Measurements from ENCODE around the gene DOC2B. TPM values are rescaled to one million over a fixed set of nuclear protein-coding genes. Genes with fewer than 3 reads are reported as not detected.
"Not testable (repeated sequence)": the region's sequence is repeated elsewhere in the genome, so short reads cannot be mapped to it uniquely, and the experiment has no call there.

DOC2B gene
- polyA plus RNA-seq, 1 donor (not counting 4 experiments of a cell fraction or from before 2014, with no cell fraction given), result not detected

- Histone ChIP-seq H3K9me3 (ENCODE audit: control insufficient read depth, low read depth, low read length) (no peaks in the 10 kb centered on the region), H3K27me3 (ENCODE audit: control insufficient read depth, extremely low read depth, insufficient read depth, low read length) (peaks cover 25% of the 10 kb centered on the region), H2AFZ (ENCODE audit: control insufficient read depth, low read length) (no peak overlapping the region), H3K79me2 (ENCODE audit: control insufficient read depth, insufficient read depth, low read length) (no peaks in the 10 kb centered on the region), H3K9ac (ENCODE audit: control insufficient read depth, extremely low read depth, insufficient read depth, low read length) (no peak overlapping the region), H3K4me1 (ENCODE audit: control insufficient read depth, extremely low read depth, insufficient read depth, low read length) (no peaks in the 10 kb centered on the region), H4K20me1 (ENCODE audit: control insufficient read depth, extremely low read depth, insufficient read depth, low read length) (no peaks in the 10 kb centered on the region), H3K4me3 (ENCODE audit: control insufficient read depth in 2 of 3, extremely low read depth in 1 of 3, insufficient read depth in 2 of 3, low read depth in 1 of 3, low read length in 3 of 3) (no peak overlapping the region), H3K27ac (ENCODE audit: control insufficient read depth, insufficient read depth, low read length) (no peak overlapping the region), H3K36me3 (ENCODE audit: control insufficient read depth in 2 of 2, extremely low read depth in 1 of 2, insufficient read depth in 2 of 2, low read length in 2 of 2) (no peaks in the 10 kb centered on the region), H3K4me2 (ENCODE audit: control insufficient read depth, extremely low read depth, insufficient read depth, low read depth, low read length) (peak overlapping the region; percentile 20), H3K9me1 (ENCODE audit: control insufficient read depth, extremely low read depth, insufficient read depth, low read length) (no peaks in the 10 kb centered on the region)
- no peak for DNase-seq (ENCODE audit: low read depth, low spot score)
- dilution Hi-C loops (cut with MboI; ENCODE audit: extremely low pct_ligation_motif_present, low sequenced_read_pairs), result no loop called here
- no peak for FAIRE-seq
- TF ChIP-seq CTCF (optimal IDR thresholded peaks at IDR 0.05 in 1 of 3, IDR thresholded peaks at IDR 0.05 in 1 of 3, conservative IDR thresholded peaks at IDR 0.05 in 1 of 3; ENCODE audit: extremely low read depth in 1 of 3, insufficient read depth in 2 of 3, low read length in 3 of 3) (no peak), EZH2 (IDR thresholded peaks at IDR 0.05; ENCODE audit: low read length) (peak; percentile 27)
Measured at GRCh38 chr17:206941-207560, 25.6 kb upstream of the DOC2B start.

- H3K4me2 ChIP-seq (ENCODE audit: control insufficient read depth, extremely low read depth, insufficient read depth, low read depth, low read length); H3K4me1 ChIP-seq (ENCODE audit: control insufficient read depth, extremely low read depth, insufficient read depth, low read length); FAIRE-seq; H3K9me1 ChIP-seq (ENCODE audit: control insufficient read depth, extremely low read depth, insufficient read depth, low read length); dilution Hi-C loops (cut with MboI; ENCODE audit: extremely low pct_ligation_motif_present, low sequenced_read_pairs); H4K20me1 ChIP-seq (ENCODE audit: control insufficient read depth, extremely low read depth, insufficient read depth, low read length); H3K4me3 ChIP-seq (ENCODE audit: control insufficient read depth in 2 of 3, extremely low read depth in 1 of 3, insufficient read depth in 2 of 3, low read depth in 1 of 3, low read length in 3 of 3); H3K27ac ChIP-seq (ENCODE audit: control insufficient read depth, insufficient read depth, low read length); H2AFZ ChIP-seq (ENCODE audit: control insufficient read depth, low read length); H3K36me3 ChIP-seq (ENCODE audit: control insufficient read depth in 2 of 2, extremely low read depth in 1 of 2, insufficient read depth in 2 of 2, low read length in 2 of 2); H3K9me3 ChIP-seq (ENCODE audit: control insufficient read depth, low read depth, low read length); H3K79me2 ChIP-seq (ENCODE audit: control insufficient read depth, insufficient read depth, low read length); DNase-seq (ENCODE audit: low read depth, low spot score); H3K9ac ChIP-seq (ENCODE audit: control insufficient read depth, extremely low read depth, insufficient read depth, low read length): not testable (repeated sequence)
- peaks cover 25% of the 10 kb centered on the region for H3K27me3 ChIP-seq (ENCODE audit: control insufficient read depth, extremely low read depth, insufficient read depth, low read length)
Measured at GRCh38 chr17:206484-206883, 25.0 kb upstream of the DOC2B start.

- DNase-seq (ENCODE audit: low read depth, low spot score) (no peak), FAIRE-seq (no peak)
- no peaks in the 10 kb centered on the region for H3K4me1 ChIP-seq (ENCODE audit: control insufficient read depth, extremely low read depth, insufficient read depth, low read length)
- dilution Hi-C loops (cut with MboI; ENCODE audit: extremely low pct_ligation_motif_present, low sequenced_read_pairs), result no loop called here
- no peak overlapping the region for H2AFZ ChIP-seq (ENCODE audit: control insufficient read depth, low read length)
- no peak overlapping the region for H3K27ac ChIP-seq (ENCODE audit: control insufficient read depth, insufficient read depth, low read length)
- no peaks in the 10 kb centered on the region for H3K9me1 ChIP-seq (ENCODE audit: control insufficient read depth, extremely low read depth, insufficient read depth, low read length)
- H3K27me3 ChIP-seq (ENCODE audit: control insufficient read depth, extremely low read depth, insufficient read depth, low read length), result peaks cover 25% of the 10 kb centered on the region
- no peak overlapping the region for H3K4me3 ChIP-seq (ENCODE audit: control insufficient read depth in 2 of 3, extremely low read depth in 1 of 3, insufficient read depth in 2 of 3, low read depth in 1 of 3, low read length in 3 of 3)
- TF ChIP-seq EZH2 (IDR thresholded peaks at IDR 0.05; ENCODE audit: low read length) (no peak), CTCF (optimal IDR thresholded peaks at IDR 0.05 in 1 of 3, IDR thresholded peaks at IDR 0.05 in 1 of 3, conservative IDR thresholded peaks at IDR 0.05 in 1 of 3; ENCODE audit: extremely low read depth in 1 of 3, insufficient read depth in 2 of 3, low read length in 3 of 3) (no peak)
- no peak overlapping the region for H3K9ac ChIP-seq (ENCODE audit: control insufficient read depth, extremely low read depth, insufficient read depth, low read length)
- H3K79me2 ChIP-seq (ENCODE audit: control insufficient read depth, insufficient read depth, low read length), result no peaks in the 10 kb centered on the region
- H4K20me1 ChIP-seq (ENCODE audit: control insufficient read depth, extremely low read depth, insufficient read depth, low read length), result no peaks in the 10 kb centered on the region
- no peaks in the 10 kb centered on the region for H3K9me3 ChIP-seq (ENCODE audit: control insufficient read depth, low read depth, low read length)
- no peaks in the 10 kb centered on the region for H3K36me3 ChIP-seq (ENCODE audit: control insufficient read depth in 2 of 2, extremely low read depth in 1 of 2, insufficient read depth in 2 of 2, low read length in 2 of 2)
- no peak overlapping the region for H3K4me2 ChIP-seq (ENCODE audit: control insufficient read depth, extremely low read depth, insufficient read depth, low read depth, low read length)
Measured at GRCh38 chr17:205817-206216, 24.4 kb upstream of the DOC2B start.
